ENCODE measurements around the gene TMEM43. TPM values are rescaled to one million over a fixed set of nuclear protein-coding genes. Genes with fewer than 3 reads are reported as not detected.
"Not testable (repeated sequence)": the region's sequence is repeated elsewhere in the genome, so short reads cannot be mapped to it uniquely, and the experiment has no call there.

Gene TMEM43
- 10 to 100 TPM; 36.7 to 42.9 (median 39.2) TPM for polyA plus RNA-seq (ENCODE audit: low read depth in 6 of 6)

DNA sequence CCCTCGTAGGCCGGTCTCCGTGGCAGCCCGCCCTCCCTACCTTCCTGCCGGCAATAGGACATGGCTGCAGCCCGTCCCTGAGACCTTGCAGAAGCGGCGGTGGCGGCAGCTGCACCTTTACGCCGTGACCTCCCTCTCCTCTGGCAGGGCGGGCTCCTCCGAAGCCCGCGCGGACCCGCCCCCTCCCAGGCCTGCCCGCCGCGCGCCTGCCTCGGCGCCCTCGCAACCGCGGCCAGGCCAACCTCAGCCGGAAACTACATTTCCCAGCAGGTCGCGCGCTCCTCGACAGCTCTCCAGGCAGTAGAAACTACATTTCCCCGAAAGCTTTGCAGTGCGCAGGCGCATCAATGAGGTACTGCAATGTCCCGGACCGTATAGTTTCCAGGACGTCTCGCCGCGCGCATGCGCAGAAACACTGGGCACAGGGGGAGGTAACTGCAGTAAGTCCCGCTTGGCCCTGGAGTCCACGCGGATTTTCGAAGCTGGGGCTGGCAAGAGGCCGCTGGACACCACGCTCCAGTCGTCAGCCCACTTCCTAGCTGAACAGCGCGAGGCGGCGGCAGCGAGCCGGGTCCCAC is at the start of gene TMEM43, which contains the start of gene CHCHD4:
TSS of gene TMEM43 (plus strand) at position 438 of the 578 bp plus-strand sequence. CDS start 142 bp downstream, outside the sequence.
TSS of gene CHCHD4 (minus strand) at position 256 of the 578 bp plus-strand sequence. CDS start at position 62, 194 bp downstream.
- peaks cover 55 to 68% (median 68%) of the 10 kb centered on the region in 3 donors for H3K4me1 Mint-ChIP-seq
- peak; percentile 98 for DNase-seq
- H3K27me3 Mint-ChIP-seq: no peaks in the 10 kb centered on the region
- peaks cover 20 to 22% of the 10 kb centered on the region in 2 donors for H3K36me3 Mint-ChIP-seq
- H3K9me3 Mint-ChIP-seq: no peaks in the 10 kb centered on the region
- peak within 1 kb of the TSS; percentile 92 to 96 (median 95) for H3K27ac Mint-ChIP-seq
- ATAC-seq (ENCODE audit: low read depth in 2 of 2): peak; percentile 85 to 91
- H3K4me3 Mint-ChIP-seq: peak within 1 kb of the TSS; percentile 94 to 97 (median 94)

DNA sequence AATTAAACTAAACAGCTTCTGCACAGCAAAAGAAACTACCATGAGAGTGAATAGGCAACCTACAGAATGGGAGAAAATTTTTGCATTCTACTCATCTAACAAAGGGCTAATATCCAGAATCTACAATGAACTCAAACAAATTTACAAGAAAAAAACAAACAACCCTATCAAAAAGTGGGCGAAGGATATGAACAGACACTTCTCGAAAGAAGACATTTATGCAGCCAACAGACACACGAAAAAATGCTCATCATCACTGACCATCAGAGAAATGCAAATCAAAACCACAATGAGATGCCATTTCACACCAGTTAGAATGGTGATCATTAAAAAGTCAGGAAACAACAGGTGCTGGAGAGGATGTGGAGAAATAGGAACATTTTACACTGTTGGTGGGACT is 49.6 kb upstream of the TMEM43 start:
- peaks cover 4 to 17% (median 7%) of the 10 kb centered on the region in 3 donors for H3K27me3 Mint-ChIP-seq
- not testable (repeated sequence) for H3K27ac Mint-ChIP-seq; DNase-seq; H3K4me1 Mint-ChIP-seq; H3K4me3 Mint-ChIP-seq; H3K36me3 Mint-ChIP-seq; ATAC-seq (ENCODE audit: low read depth in 2 of 2)
- H3K9me3 Mint-ChIP-seq: peaks cover 2 to 16% (median 9%) of the 10 kb centered on the region in 7 donors

DNA sequence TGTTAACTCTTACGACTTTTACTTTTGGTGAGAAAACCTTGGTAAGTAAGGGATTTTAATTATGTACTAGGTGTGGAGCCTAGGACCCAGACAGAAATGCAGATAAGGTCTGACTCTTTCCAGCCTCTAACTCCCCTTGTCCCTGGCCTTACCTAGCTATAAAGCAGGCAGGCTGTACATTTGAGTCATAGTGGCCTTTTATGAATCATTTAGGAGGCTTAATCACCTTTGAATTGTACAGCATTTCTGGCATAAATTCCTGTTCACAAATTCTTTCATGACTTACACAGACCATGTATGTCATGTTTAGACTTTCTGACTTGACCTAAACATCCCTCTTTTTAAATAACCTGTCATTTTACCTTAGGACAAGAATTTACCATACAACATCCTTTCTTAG is 47.5 kb upstream of the TMEM43 start:
- ATAC-seq (ENCODE audit: low read depth in 2 of 2) (no peak), DNase-seq (no peak)
- H3K4me1 Mint-ChIP-seq: no peaks in the 10 kb centered on the region
- H3K27ac Mint-ChIP-seq: no peak overlapping the region
- no peaks in the 10 kb centered on the region for H3K36me3 Mint-ChIP-seq
- H3K4me3 Mint-ChIP-seq: no peak overlapping the region
- H3K9me3 Mint-ChIP-seq: peaks cover 3 to 16% (median 11%) of the 10 kb centered on the region in 7 donors
- peaks cover 4 to 13% (median 10%) of the 10 kb centered on the region in 3 donors for H3K27me3 Mint-ChIP-seq

DNA sequence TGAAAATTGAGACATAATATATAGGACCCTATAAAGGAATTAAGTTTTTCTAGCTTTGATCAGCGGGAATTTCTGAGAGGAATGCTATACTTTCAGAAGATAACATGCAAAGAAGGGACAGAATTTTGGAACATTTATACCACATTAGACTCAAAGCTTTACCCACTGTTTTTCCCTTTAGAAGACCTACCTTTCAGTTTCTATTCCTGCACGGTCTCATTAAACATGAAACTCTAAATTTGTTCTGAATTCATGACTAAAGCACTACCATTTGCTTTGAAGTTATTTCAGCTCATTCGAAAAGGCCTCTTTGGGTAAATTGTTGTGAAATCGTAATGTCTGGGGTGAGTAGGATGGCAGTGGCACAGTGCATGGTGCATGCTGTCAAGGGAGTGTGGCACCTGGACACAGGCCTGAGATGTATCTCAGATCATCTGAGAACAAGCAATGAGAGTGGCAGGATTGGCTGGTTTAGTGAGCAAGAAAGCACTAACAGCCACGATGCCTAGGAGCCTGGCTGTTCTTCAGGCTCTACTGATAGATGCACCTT is 42.7 kb upstream of the TMEM43 start:
- ATAC-seq (ENCODE audit: low read depth in 2 of 2): no peak
- no peaks in the 10 kb centered on the region for H3K36me3 Mint-ChIP-seq
- no peaks in the 10 kb centered on the region for H3K4me1 Mint-ChIP-seq
- H3K27me3 Mint-ChIP-seq: peaks cover 7 to 20% (median 10%) of the 10 kb centered on the region in 3 donors
- peak overlapping the region in 1 of 8 donors; percentile 30 for H3K4me3 Mint-ChIP-seq
- no peak overlapping the region for H3K27ac Mint-ChIP-seq
- no peak for DNase-seq
- peaks cover 0 to 20% (median 5%) of the 10 kb centered on the region in 7 donors for H3K9me3 Mint-ChIP-seq

GRCh38 chr3:14087461-14087860 is 37.4 kb upstream of the TMEM43 start:
- H3K4me3 Mint-ChIP-seq; H3K36me3 Mint-ChIP-seq; H3K4me1 Mint-ChIP-seq; H3K27ac Mint-ChIP-seq; DNase-seq; ATAC-seq (ENCODE audit: low read depth in 2 of 2): not testable (repeated sequence)
- peaks cover 3 to 34% (median 16%) of the 10 kb centered on the region in 7 donors for H3K9me3 Mint-ChIP-seq
- H3K27me3 Mint-ChIP-seq: peaks cover 18 to 48% (median 23%) of the 10 kb centered on the region in 3 donors

- not testable (repeated sequence) for ATAC-seq (ENCODE audit: low read depth in 2 of 2); H3K27ac Mint-ChIP-seq; H3K4me1 Mint-ChIP-seq; H3K36me3 Mint-ChIP-seq; DNase-seq; H3K4me3 Mint-ChIP-seq
- Mint-ChIP-seq H3K27me3 (peaks cover 26 to 63% (median 35%) of the 10 kb centered on the region in 3 donors), H3K9me3 (peaks cover 3 to 26% (median 12%) of the 10 kb centered on the region in 7 donors)
Observed at GRCh38 chr3:14091959-14092358, 32.9 kb upstream of the TMEM43 start.

DNA sequence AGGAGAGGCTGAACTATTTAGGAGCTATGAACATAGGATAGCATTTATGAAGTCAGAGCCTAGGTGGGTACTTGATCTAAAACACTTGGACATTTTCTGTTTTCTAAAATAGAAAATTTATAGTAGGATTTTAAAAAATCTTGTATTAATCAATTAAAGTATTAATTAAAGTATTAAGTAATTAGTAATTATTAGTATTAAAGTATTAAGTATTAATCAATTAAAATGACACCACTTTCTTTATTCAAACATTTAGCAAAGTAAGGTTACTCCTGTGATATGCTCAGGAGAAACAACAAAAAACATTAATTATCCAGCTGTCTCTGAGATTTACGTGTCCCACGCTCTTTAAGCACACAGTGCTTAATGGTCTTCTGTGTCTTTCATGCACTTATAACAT is 32.4 kb upstream of the TMEM43 start:
- no peak for ATAC-seq (ENCODE audit: low read depth in 2 of 2)
- H3K27me3 Mint-ChIP-seq: peaks cover 28 to 62% (median 35%) of the 10 kb centered on the region in 3 donors

DNA sequence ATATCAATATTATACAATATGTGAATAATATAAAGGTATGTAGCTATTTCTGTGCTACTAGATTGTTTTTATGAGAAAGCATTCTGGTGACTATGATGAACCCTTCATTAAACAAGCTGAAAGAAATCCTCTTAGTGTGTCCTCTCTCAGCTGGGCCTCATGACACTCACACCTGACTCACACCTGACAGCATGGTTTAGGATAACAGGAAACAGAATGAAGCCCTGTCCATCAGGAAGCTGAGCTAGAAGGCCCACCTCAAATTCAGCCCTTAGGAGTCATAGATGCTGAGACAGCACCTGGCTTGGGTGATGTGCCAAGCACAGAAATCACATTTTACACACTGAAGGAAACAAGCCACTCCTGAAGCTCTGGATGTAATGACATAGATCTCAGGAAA is 31.0 kb upstream of the TMEM43 start:
- H3K4me1 Mint-ChIP-seq: no peaks in the 10 kb centered on the region
- H3K36me3 Mint-ChIP-seq: peaks cover 4 to 6% of the 10 kb centered on the region in 2 donors
- peaks cover 29 to 65% (median 41%) of the 10 kb centered on the region in 3 donors for H3K27me3 Mint-ChIP-seq
- peaks cover 4 to 21% (median 12%) of the 10 kb centered on the region in 7 donors for H3K9me3 Mint-ChIP-seq
- H3K4me3 Mint-ChIP-seq: no peak overlapping the region
- ATAC-seq (ENCODE audit: low read depth in 2 of 2) (no peak), DNase-seq (no peak)
- H3K27ac Mint-ChIP-seq: no peak overlapping the region

More for the DNA sequence above, 32.4 kb upstream of the TMEM43 start:
- Mint-ChIP-seq H3K9me3 (peaks cover 3 to 25% (median 13%) of the 10 kb centered on the region in 7 donors), H3K27ac (no peak overlapping the region), H3K4me1 (no peaks in the 10 kb centered on the region), H3K36me3 (peaks cover 0 to 2% of the 10 kb centered on the region in 2 donors), H3K4me3 (no peak overlapping the region)
- no peak for DNase-seq

DNA sequence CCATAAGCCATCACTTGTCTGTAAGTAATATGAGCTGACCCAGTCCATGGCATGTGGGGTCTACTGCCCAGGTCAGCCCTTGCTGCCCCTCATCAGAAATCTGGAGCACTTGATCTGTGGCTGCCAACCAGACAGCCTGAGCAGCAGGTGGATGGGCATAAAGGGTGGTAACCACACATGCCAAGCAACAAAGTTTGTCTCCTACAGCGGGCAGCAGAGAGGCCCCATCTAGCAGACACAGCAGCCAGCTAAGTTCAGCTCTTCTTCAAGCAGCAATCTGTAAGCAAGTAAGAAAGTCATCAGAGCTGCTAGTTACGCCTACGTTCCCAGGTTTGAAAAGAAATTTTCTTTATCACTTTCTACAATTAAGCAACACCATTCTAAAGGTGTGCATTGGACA is 28.1 kb upstream of the TMEM43 start:
- ATAC-seq (ENCODE audit: low read depth in 2 of 2): no peak
- no peak for DNase-seq

DNA sequence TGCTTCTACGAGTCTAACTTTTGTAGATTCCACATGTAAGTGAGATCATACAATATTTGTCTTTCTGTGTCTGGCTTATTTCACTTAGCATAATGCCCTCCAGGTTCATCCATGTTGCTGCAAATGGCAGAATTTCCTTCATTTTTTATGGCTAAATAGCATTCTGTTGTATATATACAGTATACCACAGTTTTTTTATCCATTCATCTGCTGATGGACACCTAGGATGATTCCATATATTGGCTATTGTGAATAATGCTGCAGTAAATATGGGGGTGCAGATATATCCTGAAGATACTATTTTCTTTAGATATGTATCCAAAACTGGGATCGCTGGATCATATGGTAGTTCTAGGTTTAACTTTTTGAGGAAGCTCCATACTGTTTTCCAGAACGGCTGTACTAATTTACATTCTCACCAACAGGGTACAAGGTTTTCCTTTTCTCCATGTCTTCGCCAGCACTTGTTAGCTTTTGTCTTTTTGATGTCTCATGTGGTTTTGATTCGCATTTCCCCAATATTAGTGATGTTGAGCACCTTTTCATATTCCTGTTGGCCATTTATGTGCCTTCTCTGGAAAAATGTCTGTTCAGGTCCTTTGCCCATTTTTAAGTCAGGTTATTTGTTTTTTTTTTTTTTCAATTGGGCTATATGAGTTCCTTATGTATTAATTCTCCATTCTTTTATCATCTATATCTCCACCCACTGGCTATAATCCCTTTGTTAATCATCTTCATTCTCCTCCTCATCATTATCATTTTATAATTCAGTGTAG is 27.0 kb upstream of the TMEM43 start:
- Mint-ChIP-seq H3K9me3 (peaks cover 4 to 14% (median 11%) of the 10 kb centered on the region in 7 donors), H3K36me3 (peaks cover 4 to 6% of the 10 kb centered on the region in 2 donors), H3K27me3 (peaks cover 16 to 46% (median 31%) of the 10 kb centered on the region in 3 donors), H3K4me1 (no peaks in the 10 kb centered on the region), H3K4me3 (no peak overlapping the region), H3K27ac (no peak overlapping the region)
- no peak for DNase-seq
- no peak for ATAC-seq (ENCODE audit: low read depth in 2 of 2)

More for the DNA sequence above, 28.1 kb upstream of the TMEM43 start:
- Mint-ChIP-seq H3K4me1 (no peaks in the 10 kb centered on the region), H3K27ac (no peak overlapping the region), H3K4me3 (no peak overlapping the region), H3K9me3 (peaks cover 4 to 14% (median 11%) of the 10 kb centered on the region in 7 donors), H3K36me3 (peaks cover 4 to 6% of the 10 kb centered on the region in 2 donors), H3K27me3 (peaks cover 22 to 51% (median 31%) of the 10 kb centered on the region in 3 donors)

- H3K4me3 Mint-ChIP-seq; ATAC-seq (ENCODE audit: low read depth in 2 of 2); H3K4me1 Mint-ChIP-seq; H3K9me3 Mint-ChIP-seq; DNase-seq; H3K27ac Mint-ChIP-seq; H3K27me3 Mint-ChIP-seq: not testable (repeated sequence)
- peaks cover 18 to 21% of the 10 kb centered on the region in 2 donors for H3K36me3 Mint-ChIP-seq
Observed at GRCh38 chr3:14109821-14110220, 15.0 kb upstream of the TMEM43 start.

DNA sequence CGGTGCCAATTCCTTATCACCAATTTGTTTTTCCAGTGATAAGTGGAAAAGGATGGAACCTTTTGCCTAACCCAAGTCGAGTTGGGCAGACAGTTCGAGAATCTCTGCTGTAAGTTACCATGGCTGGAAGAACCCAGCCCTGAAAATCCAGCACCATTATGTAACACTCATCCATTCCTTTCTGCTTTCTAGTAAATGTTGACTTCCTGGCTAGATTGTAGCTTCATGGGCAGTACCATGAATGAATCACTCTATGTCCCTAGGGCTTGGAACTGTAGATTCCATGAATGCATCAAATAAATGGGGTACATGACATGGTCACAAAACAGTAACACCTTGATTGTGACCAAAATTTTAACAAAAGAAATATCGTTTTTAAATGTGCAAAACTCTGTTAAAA is 14.2 kb upstream of the TMEM43 start:
- Mint-ChIP-seq H3K27me3 (no peaks in the 10 kb centered on the region), H3K4me3 (no peak overlapping the region), H3K27ac (no peak overlapping the region), H3K9me3 (no peaks in the 10 kb centered on the region), H3K36me3 (peaks cover 18 to 24% of the 10 kb centered on the region in 2 donors), H3K4me1 (no peaks in the 10 kb centered on the region)
- DNase-seq (no peak), ATAC-seq (ENCODE audit: low read depth in 2 of 2) (no peak)

DNA sequence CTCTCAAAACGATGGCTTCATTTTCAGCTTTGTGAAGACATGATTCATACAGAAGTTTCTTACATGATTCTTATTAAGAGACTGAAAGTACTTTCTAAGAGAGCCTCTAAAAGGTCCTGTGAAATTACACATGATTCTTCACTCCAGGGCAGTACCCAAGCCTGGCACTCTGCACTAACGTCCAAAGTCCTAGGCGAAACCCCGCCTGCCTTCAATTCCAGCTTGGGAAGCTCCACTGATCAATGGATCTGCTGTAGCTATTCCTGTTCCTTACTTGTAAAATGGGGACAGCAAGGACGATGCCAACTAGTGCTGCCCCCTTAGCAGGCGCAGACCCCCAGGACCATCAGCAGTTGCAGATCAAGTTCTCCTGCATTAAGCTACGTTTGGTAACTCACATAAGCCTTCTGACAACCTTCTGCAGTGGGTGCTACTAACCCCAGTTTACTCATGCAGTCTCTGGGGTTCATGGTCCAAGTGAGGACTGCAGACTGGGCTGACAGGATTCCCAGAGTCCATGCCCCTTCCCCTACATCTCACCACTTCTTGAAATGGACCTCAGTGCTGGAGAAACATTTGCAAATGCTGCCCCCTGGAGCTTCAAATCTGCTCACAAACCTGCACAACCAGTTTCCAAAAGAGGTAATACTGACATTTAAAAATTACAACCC is 10.8 kb upstream of the TMEM43 start:
- no peak for ATAC-seq (ENCODE audit: low read depth in 2 of 2)
- peaks cover 18 to 24% of the 10 kb centered on the region in 2 donors for H3K36me3 Mint-ChIP-seq
- no peaks in the 10 kb centered on the region for H3K27me3 Mint-ChIP-seq
- H3K27ac Mint-ChIP-seq: peak overlapping the region in 1 of 6 donors; percentile 21
- H3K9me3 Mint-ChIP-seq: no peaks in the 10 kb centered on the region
- H3K4me3 Mint-ChIP-seq: no peak overlapping the region
- no peaks in the 10 kb centered on the region for H3K4me1 Mint-ChIP-seq
- no peak for DNase-seq

Measured in naive B cell (primary cell).